GM23338 (cell line): ENCODE measurements around the gene MAP3K14. TPM values are rescaled to one million over a fixed set of nuclear protein-coding genes. Genes with fewer than 3 reads are reported as not detected.

Experiments used
- ATAC-seq: fragments of 200-7000 bp; cut with Tn5 transposase; 3 replicates; pipeline ENCODE4 v1.9.1; 2020
- DNase-seq: peaks from one replicate; pipeline ENCODE4 v3.0.0-alpha.2; 2015; ENCODE audit warnings: low spot score
- H2AFZ ChIP-seq: fragments of 200-600 bp; sonication (generic); 2 replicates; pipeline ENCODE4 v1.8.0; 2016; ENCODE audit warnings: antibody characterized with exemption, mild to moderate bottlenecking, moderate library complexity
- H3F3A ChIP-seq: fragments of 200-600 bp; sonication (generic); replicated peaks from 2 replicates; pipeline ENCODE4 v1.8.0; 2017; ENCODE audit warnings: antibody characterized with exemption, mixed run types, low read depth
- H3K27ac ChIP-seq: fragments of 200-600 bp; sonication (generic); 2 replicates; pipeline ENCODE4 v1.6.1; 2016; ENCODE audit warnings: low read depth
- H3K27me3 ChIP-seq: fragments of 200-600 bp; sonication (generic); 2 replicates; pipeline ENCODE4 v1.8.0; 2016; ENCODE audit warnings: mild to moderate bottlenecking, mixed run types, moderate library complexity; ENCODE audit not compliant: insufficient read depth
- H3K36me3 ChIP-seq: fragments of 200-600 bp; sonication (generic); 2 replicates; pipeline ENCODE4 v1.8.0; 2016; ENCODE audit warnings: mild to moderate bottlenecking; ENCODE audit not compliant: insufficient read depth
- H3K4me1 ChIP-seq: fragments of 200-600 bp; sonication (generic); 2 replicates; pipeline ENCODE4 v1.8.0; 2016; ENCODE audit warnings: mild to moderate bottlenecking, moderate library complexity; ENCODE audit not compliant: insufficient read depth
- H3K4me2 ChIP-seq: fragments of 200-600 bp; sonication (generic); 2 replicates; pipeline ENCODE4 v1.7.1; 2017; ENCODE audit warnings: mixed run types
- H3K4me3 ChIP-seq: fragments of 200-600 bp; sonication (generic); 2 replicates; pipeline ENCODE4 v1.6.1; 2016; ENCODE audit warnings: mixed run types
- H3K79me2 ChIP-seq: fragments of 200-600 bp; sonication (generic); replicated peaks from 2 replicates; pipeline ENCODE4 v1.8.0; 2017; ENCODE audit warnings: mild to moderate bottlenecking; ENCODE audit not compliant: insufficient read depth
- H3K9me2 ChIP-seq: fragments of 200-600 bp; sonication (generic); 2 replicates; pipeline ENCODE4 v1.8.0; 2017; ENCODE audit not compliant: insufficient read depth
- H4K20me1 ChIP-seq: fragments of 200-600 bp; sonication (generic); replicated peaks from 2 replicates; pipeline ENCODE4 v1.8.0; 2017; ENCODE audit warnings: mild to moderate bottlenecking; ENCODE audit not compliant: insufficient read depth
- H3K27ac Mint-ChIP-seq: 2 replicates; pipeline ENCODE4 v1.8.0; 2020; ENCODE audit warnings: inconsistent platforms, mild to moderate bottlenecking, moderate library complexity, mixed read lengths
- H3K27me3 Mint-ChIP-seq: 3 replicates; pipeline ENCODE4 v1.8.0; 2022; ENCODE audit warnings: low read depth, mild to moderate bottlenecking, moderate library complexity, mixed read lengths, inconsistent platforms; ENCODE audit not compliant: insufficient read depth, poor library complexity
- H3K36me3 Mint-ChIP-seq: 3 replicates; pipeline ENCODE4 v1.8.0; 2021; ENCODE audit warnings: low read depth, mild to moderate bottlenecking, inconsistent platforms, moderate library complexity, mixed read lengths
- H3K4me1 Mint-ChIP-seq: 3 replicates; pipeline ENCODE4 v1.8.0; 2020; ENCODE audit warnings: mild to moderate bottlenecking, inconsistent platforms, mixed read lengths
- H3K4me3 Mint-ChIP-seq: 3 replicates; pipeline ENCODE4 v1.8.0; 2021; ENCODE audit warnings: moderate library complexity, mild to moderate bottlenecking, inconsistent platforms, mixed read lengths
- H3K9me3 Mint-ChIP-seq: 3 replicates; pipeline ENCODE4 v1.8.0; 2020; ENCODE audit warnings: moderate library complexity, mild to moderate bottlenecking, inconsistent platforms, mixed read lengths
- CREB1 ChIP-seq: fragments of 250-450 bp; sonication (Bioruptor Pico); IDR thresholded peaks from 2 replicates; pipeline ENCODE4 v1.5.0; 2020; ENCODE audit warnings: low read depth, mild to moderate bottlenecking, moderate library complexity
- CTCF ChIP-seq, 2 experiments: fragments of 200-600 bp in 1 of 2; sonication (generic) in 1 of 2; conservative IDR thresholded peaks; 2 replicates each; pipeline versions ENCODE4 v1.5.1 to v1.6.1; 2016 to 2017; ENCODE audit warnings: antibody characterized with exemption in 2 of 2, low read depth in 2 of 2, mild to moderate bottlenecking in 2 of 2, moderate library complexity in 1 of 2
- ETS1 ChIP-seq: IDR thresholded peaks from 2 replicates; pipeline ENCODE4 v1.6.1; 2016; ENCODE audit warnings: antibody characterized with exemption
- EZH2 ChIP-seq: fragments of 200-600 bp; sonication (generic); IDR thresholded peaks from one replicate; pipeline ENCODE4 v1.8.0; 2017; ENCODE audit warnings: antibody characterized with exemption, mild to moderate bottlenecking, low read depth; ENCODE audit not compliant: unreplicated experiment
- EZH2phosphoT487 ChIP-seq: fragments of 200-600 bp; sonication (generic); IDR thresholded peaks from one replicate; pipeline ENCODE4 v1.8.1; 2018; ENCODE audit warnings: antibody characterized with exemption; ENCODE audit not compliant: unreplicated experiment
- JUNB ChIP-seq: IDR thresholded peaks from one replicate; pipeline ENCODE4 v1.6.1; 2016; ENCODE audit warnings: antibody characterized with exemption; ENCODE audit not compliant: unreplicated experiment
- NANOG ChIP-seq: IDR thresholded peaks from 2 replicates; pipeline ENCODE4 v1.6.1; 2016; ENCODE audit warnings: antibody characterized with exemption, borderline replicate concordance
- POLR2AphosphoS5 ChIP-seq: IDR thresholded peaks from 2 replicates; pipeline ENCODE4 v1.6.1; 2016; ENCODE audit warnings: antibody characterized with exemption, low read depth
- STAT1 ChIP-seq: IDR thresholded peaks from one replicate; pipeline ENCODE4 v1.6.1; 2016; ENCODE audit warnings: antibody characterized with exemption; ENCODE audit not compliant: unreplicated experiment
- ZNF114 ChIP-seq: fragments of 250-450 bp; sonication (Bioruptor Pico); IDR thresholded peaks from 2 replicates; pipeline ENCODE4 v1.5.0; 2020; ENCODE audit warnings: mild to moderate bottlenecking, moderate library complexity
- ZNF331 ChIP-seq: fragments of 250-450 bp; sonication (Bioruptor Pico); IDR thresholded peaks from 2 replicates; pipeline ENCODE4 v1.5.0; 2020; ENCODE audit warnings: low read depth, mild to moderate bottlenecking, moderate library complexity
- ZNF462 ChIP-seq: fragments of 250-450 bp; sonication (Bioruptor Pico); IDR thresholded peaks from 2 replicates; pipeline ENCODE4 v1.5.0; 2020; ENCODE audit warnings: mild to moderate bottlenecking, moderate library complexity
- polyA plus RNA-seq: library from polyadenylated mRNA; unstranded; fragments of >200 nt; fragmentation: Nextera tagmentation; extraction: Ambion mirVana; gene quantifications from 2 replicates; pipeline ENCODE4 v1.2.1, GENCODE V29; 2016
- total RNA-seq: library from RNA; depleted of rRNA; stranded (reverse); fragments of >200 nt; shearing (Covaris generic); gene quantifications from 2 replicates; pipeline ENCODE4 v1.2.3, GENCODE V29; 2014
- TF ChIP-seq, protein P1 (sequence below): IDR thresholded peaks from one replicate; pipeline ENCODE4 v1.6.1; 2018; ENCODE audit warnings: antibody characterized with exemption; ENCODE audit not compliant: unreplicated experiment

The MAP3K14 gene
- total and polyA plus RNA-seq, 2 experiments from 2014 or later, result 1.3 to 4.9 TPM

DNA sequence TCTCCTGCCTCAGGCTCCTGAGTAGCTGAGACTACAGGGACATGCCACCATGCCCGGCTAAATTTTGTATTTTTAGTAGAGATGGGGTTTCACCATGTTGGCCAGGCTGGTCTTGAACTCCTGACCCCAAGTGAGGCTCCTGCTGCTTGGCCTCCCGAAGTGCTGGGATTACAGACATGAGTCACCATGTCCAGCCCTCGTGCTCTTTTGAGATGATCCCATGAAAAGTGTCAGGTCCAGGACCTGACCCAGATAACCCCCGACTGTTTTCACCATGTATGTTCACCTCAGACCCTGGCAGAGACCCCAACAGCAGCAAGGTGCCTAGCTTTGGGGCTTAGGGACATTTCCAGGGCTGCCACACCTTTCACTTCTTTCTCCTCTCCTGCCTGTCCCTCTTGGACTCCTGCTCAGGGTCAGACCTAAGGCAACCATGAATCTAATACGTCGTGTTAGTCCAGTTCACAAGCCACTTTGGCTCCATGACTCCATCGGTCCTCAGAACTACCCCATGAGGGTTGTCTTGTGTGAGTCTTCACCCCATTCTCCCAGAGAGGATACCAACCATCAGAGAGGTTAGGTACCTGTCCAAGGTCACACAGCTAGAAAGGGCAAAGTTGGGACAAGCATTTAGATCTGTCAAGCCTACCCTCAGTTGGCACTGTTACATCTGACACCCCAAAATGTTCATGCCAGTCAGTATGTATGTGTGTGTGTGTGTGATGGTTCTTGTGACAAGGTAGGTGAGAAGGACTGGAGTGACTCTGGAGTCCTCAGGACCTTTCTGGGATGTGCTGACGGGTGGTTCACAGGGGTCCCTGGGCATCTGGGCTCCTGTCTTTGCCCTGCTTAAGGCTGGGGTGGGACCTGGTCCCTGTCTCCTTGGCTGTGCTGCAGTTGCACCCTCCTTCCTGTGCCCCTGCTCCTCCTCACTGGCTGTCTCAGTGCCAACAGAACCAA, 23.1 kb upstream of the MAP3K14 start:
- H3K4me3 ChIP-seq, result no peak overlapping the region
- H3K27ac ChIP-seq, result no peak overlapping the region
- no peak overlapping the region for H3K4me2 ChIP-seq
- Mint-ChIP-seq H3K4me3 (no peak overlapping the region), H3K36me3 (no peaks in the 10 kb centered on the region; the same call in 2 of the 3 replicates), H3K27ac (no peak overlapping the region), H3K4me1 (peaks cover 12% of the 10 kb centered on the region), H3K27me3 (peaks cover 7% of the 10 kb centered on the region), H3K9me3 (peaks cover 3% of the 10 kb centered on the region)
- DNase-seq, result no peak
- no peaks in the 10 kb centered on the region for H4K20me1 ChIP-seq
- no peaks in the 10 kb centered on the region for H3K27me3 ChIP-seq
- no peaks in the 10 kb centered on the region; the same call in 1 of the 2 replicates for H3F3A ChIP-seq
- no peaks in the 10 kb centered on the region for H3K79me2 ChIP-seq
- peaks cover 11% of the 10 kb centered on the region for H3K4me1 ChIP-seq
- no peaks in the 10 kb centered on the region for H3K36me3 ChIP-seq
- no peak for TF ChIP-seq EZH2phosphoT487
- TF ChIP-seq, protein P1, sequence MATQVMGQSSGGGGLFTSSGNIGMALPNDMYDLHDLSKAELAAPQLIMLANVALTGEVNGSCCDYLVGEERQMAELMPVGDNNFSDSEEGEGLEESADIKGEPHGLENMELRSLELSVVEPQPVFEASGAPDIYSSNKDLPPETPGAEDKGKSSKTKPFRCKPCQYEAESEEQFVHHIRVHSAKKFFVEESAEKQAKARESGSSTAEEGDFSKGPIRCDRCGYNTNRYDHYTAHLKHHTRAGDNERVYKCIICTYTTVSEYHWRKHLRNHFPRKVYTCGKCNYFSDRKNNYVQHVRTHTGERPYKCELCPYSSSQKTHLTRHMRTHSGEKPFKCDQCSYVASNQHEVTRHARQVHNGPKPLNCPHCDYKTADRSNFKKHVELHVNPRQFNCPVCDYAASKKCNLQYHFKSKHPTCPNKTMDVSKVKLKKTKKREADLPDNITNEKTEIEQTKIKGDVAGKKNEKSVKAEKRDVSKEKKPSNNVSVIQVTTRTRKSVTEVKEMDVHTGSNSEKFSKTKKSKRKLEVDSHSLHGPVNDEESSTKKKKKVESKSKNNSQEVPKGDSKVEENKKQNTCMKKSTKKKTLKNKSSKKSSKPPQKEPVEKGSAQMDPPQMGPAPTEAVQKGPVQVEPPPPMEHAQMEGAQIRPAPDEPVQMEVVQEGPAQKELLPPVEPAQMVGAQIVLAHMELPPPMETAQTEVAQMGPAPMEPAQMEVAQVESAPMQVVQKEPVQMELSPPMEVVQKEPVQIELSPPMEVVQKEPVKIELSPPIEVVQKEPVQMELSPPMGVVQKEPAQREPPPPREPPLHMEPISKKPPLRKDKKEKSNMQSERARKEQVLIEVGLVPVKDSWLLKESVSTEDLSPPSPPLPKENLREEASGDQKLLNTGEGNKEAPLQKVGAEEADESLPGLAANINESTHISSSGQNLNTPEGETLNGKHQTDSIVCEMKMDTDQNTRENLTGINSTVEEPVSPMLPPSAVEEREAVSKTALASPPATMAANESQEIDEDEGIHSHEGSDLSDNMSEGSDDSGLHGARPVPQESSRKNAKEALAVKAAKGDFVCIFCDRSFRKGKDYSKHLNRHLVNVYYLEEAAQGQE, result no peak
- no peak for TF ChIP-seq STAT1
- TF ChIP-seq EZH2, result no peak
- no peak for TF ChIP-seq POLR2AphosphoS5
- TF ChIP-seq NANOG, result no peak
- TF ChIP-seq ZNF462 (CRISPR knock-in tag), result no peak
- TF ChIP-seq CTCF (conservative IDR thresholded peaks at IDR 0.05; ENCODE audit: low read depth in 2 of 2), result no peak
- TF ChIP-seq JUNB, result no peak
- no peak for TF ChIP-seq CREB1
- no peak for TF ChIP-seq ZNF331 (CRISPR knock-in tag)
- TF ChIP-seq ETS1, result no peak
- no peak for TF ChIP-seq ZNF114 (CRISPR knock-in tag)
- H2AFZ ChIP-seq, result no peak overlapping the region
- ATAC-seq, result no peak
- H3K9me2 ChIP-seq, result no peaks in the 10 kb centered on the region
